Measurements from ENCODE around the gene DPT. TPM values are rescaled to one million over a fixed set of nuclear protein-coding genes. Genes with fewer than 3 reads are reported as not detected.
A peak's percentile ranks its signal among the peaks of the same experiment; 100 is the strongest.
"Not testable (repeated sequence)": the region's sequence is repeated elsewhere in the genome, so short reads cannot be mapped to it uniquely, and the experiment has no call there.

Gene DPT
- 10 to 100 TPM in 1 of 4 donors, 1 to 10 TPM in 2, under 1 TPM in 1; 0.89 to 42.3 (median 6.1) TPM for polyA plus RNA-seq
- long read RNA-seq, donor 1: 0 reads
- long read RNA-seq, donor 2, transcript DPT-201 (4 exons, 1,786 nt): major isoform, 6 of 6 reads
- long read RNA-seq, donor 2, partial matches to known transcripts: 0 of 6 reads
- long read RNA-seq, donor 2, other reads (novel, unspliced or antisense): 0 of 6 reads
- long read RNA-seq, donor 3, transcript DPT-201 (4 exons, 1,786 nt): major isoform, 13 of 13 reads
- long read RNA-seq, donor 3, partial matches to known transcripts: 0 of 13 reads
- long read RNA-seq, donor 3, other reads (novel, unspliced or antisense): 0 of 13 reads
- long read RNA-seq, donor 4, partial matches to known transcripts: 0 of 1 reads
- long read RNA-seq, donor 4, other reads (novel, unspliced or antisense): 0 of 1 reads
- long read RNA-seq, donor 5, transcript DPT-201 (4 exons, 1,786 nt): major isoform, 6 of 6 reads
- long read RNA-seq, donor 5, partial matches to known transcripts: 0 of 6 reads
- long read RNA-seq, donor 5, other reads (novel, unspliced or antisense): 0 of 6 reads
- long read RNA-seq, donor 6, transcript DPT-201 (4 exons, 1,786 nt): major isoform, 11 of 11 reads
- long read RNA-seq, donor 6, partial matches to known transcripts: 0 of 11 reads
- long read RNA-seq, donor 6, other reads (novel, unspliced or antisense): 0 of 11 reads
- long read RNA-seq, donor 7: 0 reads
- long read RNA-seq, donor 8, transcript DPT-201 (4 exons, 1,786 nt): major isoform, 8 of 8 reads
- long read RNA-seq, donor 8, partial matches to known transcripts: 0 of 8 reads
- long read RNA-seq, donor 8, other reads (novel, unspliced or antisense): 0 of 8 reads
- long read RNA-seq, donor 9, partial matches to known transcripts: 0 of 1 reads
- long read RNA-seq, donor 9, other reads (novel, unspliced or antisense): 0 of 1 reads
- long read RNA-seq, donor 10, transcript DPT-201 (4 exons, 1,786 nt): major isoform, 22 of 22 reads
- long read RNA-seq, donor 10, partial matches to known transcripts: 0 of 22 reads
- long read RNA-seq, donor 10, other reads (novel, unspliced or antisense): 0 of 22 reads

DNA sequence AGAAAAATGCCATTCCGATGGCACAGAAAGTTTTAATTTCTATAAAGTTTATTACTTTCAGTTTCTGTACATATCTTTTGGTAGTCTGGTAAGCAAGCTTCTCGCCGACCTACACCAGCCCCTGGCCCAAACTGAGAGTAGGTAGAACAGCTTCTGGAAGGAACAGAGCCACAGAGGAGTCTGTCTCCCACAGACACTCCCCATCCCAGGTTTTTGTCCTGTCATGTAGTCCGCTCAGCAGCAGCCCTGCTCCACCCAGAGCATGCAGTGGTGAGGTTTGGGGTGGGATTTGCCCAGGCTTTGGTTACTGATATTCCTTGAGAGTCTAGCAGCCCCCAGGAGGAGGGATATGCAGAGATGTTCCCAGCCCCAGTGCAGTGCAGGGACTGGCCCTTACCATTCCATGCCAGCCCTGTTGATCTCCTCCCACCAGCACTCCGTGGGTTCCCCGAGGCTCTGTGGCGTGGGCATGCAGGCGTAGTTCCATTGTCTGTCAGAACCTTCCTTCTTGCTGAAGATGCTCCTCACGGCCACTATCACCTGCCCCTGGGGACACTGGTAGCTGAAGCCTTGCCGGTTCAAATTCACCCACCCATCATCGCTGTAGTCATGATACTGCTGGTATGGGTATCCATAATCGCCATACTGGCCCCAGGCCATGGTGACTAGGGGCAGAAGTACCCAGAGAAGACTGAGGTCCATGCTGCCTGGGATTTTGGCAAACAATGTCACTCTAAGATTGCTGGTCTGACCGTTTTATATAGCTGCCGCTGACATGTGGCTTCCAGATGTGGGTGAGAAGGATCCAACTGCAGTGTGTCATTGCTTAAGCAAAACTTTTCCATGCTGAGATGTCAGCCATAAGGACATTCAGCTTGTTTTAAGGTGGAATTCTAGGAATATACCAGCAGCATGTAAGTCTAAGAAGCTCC, at the start of gene DPT:
Gene DPT (minus strand): TSS at position 734 of the 932 bp plus-strand sequence. CDS start 32 bp downstream, at position 702.
- H3K9me3 ChIP-seq (ENCODE audit: control insufficient read depth in 2 of 2, insufficient read depth in 1 of 2, low read depth in 1 of 2, low read length in 1 of 2): no peaks in the 10 kb centered on the region
- 67 to 86% (median 72%) methylated on average over 14 of the region's 14 CpGs for WGBS, 3 donors
- H3K36me3 ChIP-seq (ENCODE audit: control insufficient read depth in 3 of 3, insufficient read depth in 2 of 3, low read depth in 1 of 3, low read length in 3 of 3): no peaks in the 10 kb centered on the region
- H3K27me3 ChIP-seq (ENCODE audit: control insufficient read depth in 3 of 3, insufficient read depth in 3 of 3, low read length in 3 of 3): no peaks in the 10 kb centered on the region
- no peak for DNase-seq
- peak within 1 kb of the TSS in 1 of 3 donors; percentile 25 for H3K4me3 ChIP-seq (ENCODE audit: low read depth in 1 of 3, low read length in 3 of 3)
- H3K27ac ChIP-seq (ENCODE audit: low read depth in 1 of 3, low read length in 2 of 3): no peak within 1 kb of the TSS
- H3K4me1 ChIP-seq (ENCODE audit: control insufficient read depth in 3 of 3, insufficient read depth in 2 of 3, low read depth in 1 of 3, low read length in 2 of 3): no peaks in the 10 kb centered on the region
- FAIRE-seq: no peak

DNA sequence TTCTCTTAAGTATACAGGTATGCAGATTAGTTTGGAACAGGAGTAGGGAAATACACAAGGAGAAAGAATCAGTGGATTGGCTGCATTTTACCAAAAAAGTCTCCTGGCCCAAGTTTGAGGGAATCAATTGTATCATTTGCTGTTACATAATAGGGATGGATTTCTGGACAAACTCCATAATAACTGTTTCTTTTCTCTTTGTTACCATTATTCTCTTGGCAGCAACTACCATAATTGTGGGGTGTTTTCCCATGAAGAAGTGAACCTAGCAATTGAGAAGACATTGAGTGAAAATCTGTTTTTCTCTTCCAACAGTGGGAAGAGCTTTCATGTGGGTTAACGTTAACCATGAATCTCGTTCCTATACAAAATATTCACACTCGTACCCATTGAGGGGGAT, 46.4 kb upstream of the DPT start:
- H3K27me3 ChIP-seq (ENCODE audit: control insufficient read depth in 3 of 3, insufficient read depth in 3 of 3, low read length in 3 of 3): no peaks in the 10 kb centered on the region
- no peak overlapping the region for H3K27ac ChIP-seq (ENCODE audit: low read depth in 1 of 3, low read length in 2 of 3)
- H3K9me3 ChIP-seq (ENCODE audit: control insufficient read depth in 2 of 2, insufficient read depth in 1 of 2, low read depth in 1 of 2, low read length in 1 of 2): no peaks in the 10 kb centered on the region
- H3K4me3 ChIP-seq (ENCODE audit: low read depth in 1 of 3, low read length in 3 of 3): no peak overlapping the region
- peaks cover 0 to 6% (median 0%) of the 10 kb centered on the region in 3 donors for H3K4me1 ChIP-seq (ENCODE audit: control insufficient read depth in 3 of 3, insufficient read depth in 2 of 3, low read depth in 1 of 3, low read length in 2 of 3)
- WGBS, 3 donors: 85 to 97% (median 88%) methylated on average over 3 of the region's 3 CpGs
- DNase-seq (no peak), FAIRE-seq (no peak)
- H3K36me3 ChIP-seq (ENCODE audit: control insufficient read depth in 3 of 3, insufficient read depth in 2 of 3, low read depth in 1 of 3, low read length in 3 of 3): no peaks in the 10 kb centered on the region

DNA sequence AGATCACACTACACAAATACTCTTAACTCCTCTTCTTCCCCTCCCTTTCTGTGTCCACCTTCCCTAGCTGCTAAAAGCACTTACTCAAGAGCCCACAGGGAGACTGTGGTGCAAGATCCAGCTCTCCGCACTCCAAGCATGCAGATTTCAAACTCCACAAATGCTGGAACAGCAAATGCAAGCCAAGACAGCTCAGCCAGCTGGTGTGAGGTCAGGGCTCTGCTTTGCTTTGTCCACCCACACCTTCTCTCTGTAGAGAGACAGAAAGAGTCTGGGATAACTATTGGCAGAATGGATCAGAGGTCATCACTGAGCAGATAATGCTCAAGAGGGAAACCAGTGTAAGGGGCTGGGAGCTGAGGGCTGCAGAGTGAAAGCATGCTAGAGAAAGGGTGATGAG, 45.2 kb upstream of the DPT start:
- WGBS, 3 donors: 71 to 95% (median 72%) methylated on average over 1 of the region's 1 CpG
- H3K36me3 ChIP-seq (ENCODE audit: control insufficient read depth in 3 of 3, insufficient read depth in 2 of 3, low read depth in 1 of 3, low read length in 3 of 3): no peaks in the 10 kb centered on the region
- H3K9me3 ChIP-seq (ENCODE audit: control insufficient read depth in 2 of 2, insufficient read depth in 1 of 2, low read depth in 1 of 2, low read length in 1 of 2): no peaks in the 10 kb centered on the region
- no peak overlapping the region for H3K27ac ChIP-seq (ENCODE audit: low read depth in 1 of 3, low read length in 2 of 3)
- peaks cover 0 to 6% (median 0%) of the 10 kb centered on the region in 3 donors for H3K4me1 ChIP-seq (ENCODE audit: control insufficient read depth in 3 of 3, insufficient read depth in 2 of 3, low read depth in 1 of 3, low read length in 2 of 3)
- no peaks in the 10 kb centered on the region for H3K27me3 ChIP-seq (ENCODE audit: control insufficient read depth in 3 of 3, insufficient read depth in 3 of 3, low read length in 3 of 3)
- H3K4me3 ChIP-seq (ENCODE audit: low read depth in 1 of 3, low read length in 3 of 3): no peak overlapping the region
- peak; percentile 18 to 23 for DNase-seq
- no peak for FAIRE-seq

DNA sequence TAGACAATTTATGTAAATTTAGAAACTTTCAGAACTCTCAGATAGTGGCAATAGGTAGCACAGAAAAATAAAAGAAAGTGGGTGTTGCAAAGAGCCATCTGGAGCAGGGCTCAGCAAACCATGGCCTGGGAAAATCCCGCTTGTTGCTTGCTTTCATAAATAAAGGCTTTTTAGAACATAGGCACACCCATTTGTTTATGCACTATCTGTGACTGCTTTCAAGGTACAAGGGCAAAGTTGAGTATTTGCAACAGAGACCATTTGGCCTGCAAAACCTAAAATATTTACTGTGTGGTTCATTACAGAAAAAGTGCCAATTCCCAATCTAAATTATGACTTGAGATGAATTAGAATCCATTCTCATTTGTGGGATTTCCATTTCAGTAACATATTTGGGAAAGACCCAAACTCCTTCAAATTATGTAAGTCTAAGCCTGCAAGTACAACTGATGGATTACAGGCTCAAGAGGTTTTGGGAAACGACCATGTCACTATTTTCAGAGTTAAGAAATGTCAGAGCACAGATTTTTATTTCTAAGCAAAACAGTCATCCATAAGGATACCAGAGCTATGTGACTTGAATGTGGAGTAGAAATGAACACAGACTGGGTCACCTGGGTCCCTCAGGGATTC, 43.5 kb upstream of the DPT start:
- Histone ChIP-seq H3K9me3 (ENCODE audit: control insufficient read depth in 2 of 2, insufficient read depth in 1 of 2, low read depth in 1 of 2, low read length in 1 of 2) (no peaks in the 10 kb centered on the region), H3K4me3 (ENCODE audit: low read depth in 1 of 3, low read length in 3 of 3) (no peak overlapping the region), H3K27me3 (ENCODE audit: control insufficient read depth in 3 of 3, insufficient read depth in 3 of 3, low read length in 3 of 3) (no peaks in the 10 kb centered on the region), H3K36me3 (ENCODE audit: control insufficient read depth in 3 of 3, insufficient read depth in 2 of 3, low read depth in 1 of 3, low read length in 3 of 3) (no peaks in the 10 kb centered on the region), H3K27ac (ENCODE audit: low read depth in 1 of 3, low read length in 2 of 3) (no peak overlapping the region), H3K4me1 (ENCODE audit: control insufficient read depth in 3 of 3, insufficient read depth in 2 of 3, low read depth in 1 of 3, low read length in 2 of 3) (peaks cover 0 to 6% (median 0%) of the 10 kb centered on the region in 3 donors)
- peak in 1 of 2 donors; percentile 21 for DNase-seq
- 43 to 57% (median 53%) methylated on average over 2 of the region's 2 CpGs for WGBS, 3 donors
- no peak for FAIRE-seq

DNA sequence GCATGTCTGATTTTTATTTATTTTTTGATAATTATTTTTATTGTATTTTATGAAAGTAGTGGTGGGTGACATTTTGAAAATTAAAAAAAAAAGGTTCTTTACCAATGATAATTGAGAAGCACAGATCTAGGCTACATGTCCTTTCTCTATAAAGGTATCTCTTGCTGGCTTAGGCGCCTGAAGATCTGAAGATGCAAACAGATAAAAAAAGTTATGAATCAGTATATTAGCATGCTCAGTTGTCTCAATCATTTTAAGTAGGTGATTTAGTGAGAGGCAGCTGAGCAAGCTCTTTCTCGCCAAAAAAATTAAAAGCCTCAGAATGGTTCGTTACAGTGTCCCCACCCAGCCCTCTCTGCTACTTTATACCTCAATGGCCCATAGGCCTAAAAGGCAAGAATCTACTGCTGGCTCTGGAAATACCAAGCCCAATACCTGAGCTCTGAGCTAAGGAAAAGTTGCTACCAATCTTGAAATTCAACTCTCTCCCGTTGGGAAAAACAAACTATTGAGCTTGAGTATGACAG, 42.2 kb upstream of the DPT start:
- H3K4me1 ChIP-seq (ENCODE audit: control insufficient read depth in 3 of 3, insufficient read depth in 2 of 3, low read depth in 1 of 3, low read length in 2 of 3): peaks cover 0 to 6% (median 0%) of the 10 kb centered on the region in 3 donors
- no peak for DNase-seq
- FAIRE-seq: no peak
- WGBS, 3 donors: 85 to 87% (median 86%) methylated on average over 4 of the region's 4 CpGs
- no peaks in the 10 kb centered on the region for H3K27me3 ChIP-seq (ENCODE audit: control insufficient read depth in 3 of 3, insufficient read depth in 3 of 3, low read length in 3 of 3)
- H3K27ac ChIP-seq (ENCODE audit: low read depth in 1 of 3, low read length in 2 of 3): no peak overlapping the region
- H3K4me3 ChIP-seq (ENCODE audit: low read depth in 1 of 3, low read length in 3 of 3): no peak overlapping the region
- H3K36me3 ChIP-seq (ENCODE audit: control insufficient read depth in 3 of 3, insufficient read depth in 2 of 3, low read depth in 1 of 3, low read length in 3 of 3): no peaks in the 10 kb centered on the region
- H3K9me3 ChIP-seq (ENCODE audit: control insufficient read depth in 2 of 2, insufficient read depth in 1 of 2, low read depth in 1 of 2, low read length in 1 of 2): no peaks in the 10 kb centered on the region

DNA sequence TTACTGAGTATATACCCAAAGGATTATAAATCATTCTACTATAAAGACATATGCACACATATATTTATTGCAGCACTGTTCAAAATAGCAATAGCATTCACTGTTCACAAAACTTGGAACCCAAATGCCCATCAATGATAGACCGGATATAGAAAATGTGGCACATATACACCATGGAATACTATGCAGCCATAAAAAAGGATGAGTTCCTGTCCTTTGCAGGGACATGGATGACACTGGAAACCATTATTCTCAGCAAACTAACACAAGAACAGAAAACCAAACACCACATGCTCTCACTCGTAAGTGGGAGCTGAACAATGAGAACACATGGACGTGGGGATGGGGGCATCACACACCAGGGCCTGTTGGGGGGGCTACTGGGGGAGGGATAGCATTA, 40.9 kb upstream of the DPT start:
- H3K4me3 ChIP-seq (ENCODE audit: low read depth in 1 of 3, low read length in 3 of 3); FAIRE-seq; H3K9me3 ChIP-seq (ENCODE audit: control insufficient read depth in 2 of 2, insufficient read depth in 1 of 2, low read depth in 1 of 2, low read length in 1 of 2); DNase-seq; H3K36me3 ChIP-seq (ENCODE audit: control insufficient read depth in 3 of 3, insufficient read depth in 2 of 3, low read depth in 1 of 3, low read length in 3 of 3); H3K4me1 ChIP-seq (ENCODE audit: control insufficient read depth in 3 of 3, insufficient read depth in 2 of 3, low read depth in 1 of 3, low read length in 2 of 3); H3K27me3 ChIP-seq (ENCODE audit: control insufficient read depth in 3 of 3, insufficient read depth in 3 of 3, low read length in 3 of 3); H3K27ac ChIP-seq (ENCODE audit: low read depth in 1 of 3, low read length in 2 of 3): not testable (repeated sequence)
- WGBS, 3 donors: 65 to 91% (median 79%) methylated on average over 3 of the region's 3 CpGs

DNA sequence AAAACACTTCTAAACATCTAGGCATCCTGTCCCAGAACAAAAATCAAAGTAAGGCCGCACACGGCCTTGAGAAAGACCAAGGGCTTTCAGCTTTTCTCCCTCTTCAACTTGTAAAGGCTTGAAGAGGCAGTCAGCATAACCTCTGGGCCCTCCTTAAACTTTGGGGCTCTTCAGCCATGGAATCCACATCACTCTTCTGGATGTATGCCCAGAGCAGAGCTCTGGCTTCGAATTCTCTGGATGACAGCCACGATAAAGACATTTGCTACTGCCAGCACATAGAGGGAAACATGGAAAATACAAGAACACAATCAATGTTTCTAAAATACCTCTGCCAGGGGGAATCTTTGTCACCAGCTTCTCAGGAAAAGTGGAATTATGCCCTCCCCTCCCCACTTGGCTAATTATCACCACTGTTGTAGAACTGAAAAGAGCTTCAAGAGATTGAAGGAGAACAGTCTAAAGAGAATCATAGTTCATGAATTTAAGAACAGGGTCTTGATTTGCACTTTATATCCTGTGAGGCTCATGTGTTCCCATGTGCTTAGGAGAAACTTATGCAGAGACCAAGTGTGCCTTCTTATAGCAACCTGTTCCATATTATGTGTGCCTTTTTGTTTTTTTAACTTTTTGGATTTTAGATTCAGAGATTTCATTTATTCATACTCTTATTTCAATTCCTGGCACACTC, 39.0 kb upstream of the DPT start:
- DNase-seq (peak in 1 of 2 donors; percentile 21), FAIRE-seq (no peak)
- no peaks in the 10 kb centered on the region for H3K9me3 ChIP-seq (ENCODE audit: control insufficient read depth in 2 of 2, insufficient read depth in 1 of 2, low read depth in 1 of 2, low read length in 1 of 2)
- no peak overlapping the region for H3K27ac ChIP-seq (ENCODE audit: low read depth in 1 of 3, low read length in 2 of 3)
- H3K27me3 ChIP-seq (ENCODE audit: control insufficient read depth in 3 of 3, insufficient read depth in 3 of 3, low read length in 3 of 3): no peaks in the 10 kb centered on the region
- no peaks in the 10 kb centered on the region for H3K4me1 ChIP-seq (ENCODE audit: control insufficient read depth in 3 of 3, insufficient read depth in 2 of 3, low read depth in 1 of 3, low read length in 2 of 3)
- no peaks in the 10 kb centered on the region for H3K36me3 ChIP-seq (ENCODE audit: control insufficient read depth in 3 of 3, insufficient read depth in 2 of 3, low read depth in 1 of 3, low read length in 3 of 3)
- WGBS, 3 donors: 52 to 82% (median 77%) methylated on average over 4 of the region's 4 CpGs
- H3K4me3 ChIP-seq (ENCODE audit: low read depth in 1 of 3, low read length in 3 of 3): no peak overlapping the region
